ENCODE results near the gene GHR. TPM values are rescaled to one million over a fixed set of nuclear protein-coding genes. Genes with fewer than 3 reads are reported as not detected.

Gene GHR
- total and polyA plus RNA-seq, 8 donors: 0.73 to 3.9 (median 1.3) TPM

DNA sequence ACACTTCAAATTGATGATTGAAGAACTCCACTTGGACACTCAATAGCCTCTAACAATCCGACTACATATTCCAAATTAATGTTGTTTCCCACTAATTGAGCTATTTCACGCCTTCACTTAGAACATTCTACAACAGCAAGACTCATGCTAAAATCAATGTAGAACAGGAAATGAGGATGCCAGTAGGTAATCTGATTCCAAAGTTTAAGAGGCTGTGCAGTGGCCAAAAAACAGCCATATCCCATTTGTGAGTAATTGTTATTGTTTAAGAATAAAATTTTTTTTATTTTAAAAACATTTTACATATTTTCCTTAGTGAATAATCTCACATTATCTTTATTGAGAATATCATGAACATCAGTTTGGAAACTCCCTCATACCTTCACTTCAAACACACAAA is 35.7 kb upstream of the GHR start:
- DNase-seq (no peak), ATAC-seq (no peak), FAIRE-seq (no peak)
- H3K9me3 ChIP-seq: no peaks in the 10 kb centered on the region
- no peaks in the 10 kb centered on the region for H3K27me3 ChIP-seq
- no peak overlapping the region for H3K27ac ChIP-seq
- no peaks in the 10 kb centered on the region for H3K4me1 ChIP-seq
- WGBS, 2 donors: 59 to 72% methylated on average over 2 of the region's 2 CpGs
- intact Hi-C loops (cut with DNase I): no loop called here
- no peaks in the 10 kb centered on the region for H3K36me3 ChIP-seq
- TF ChIP-seq, protein P1, sequence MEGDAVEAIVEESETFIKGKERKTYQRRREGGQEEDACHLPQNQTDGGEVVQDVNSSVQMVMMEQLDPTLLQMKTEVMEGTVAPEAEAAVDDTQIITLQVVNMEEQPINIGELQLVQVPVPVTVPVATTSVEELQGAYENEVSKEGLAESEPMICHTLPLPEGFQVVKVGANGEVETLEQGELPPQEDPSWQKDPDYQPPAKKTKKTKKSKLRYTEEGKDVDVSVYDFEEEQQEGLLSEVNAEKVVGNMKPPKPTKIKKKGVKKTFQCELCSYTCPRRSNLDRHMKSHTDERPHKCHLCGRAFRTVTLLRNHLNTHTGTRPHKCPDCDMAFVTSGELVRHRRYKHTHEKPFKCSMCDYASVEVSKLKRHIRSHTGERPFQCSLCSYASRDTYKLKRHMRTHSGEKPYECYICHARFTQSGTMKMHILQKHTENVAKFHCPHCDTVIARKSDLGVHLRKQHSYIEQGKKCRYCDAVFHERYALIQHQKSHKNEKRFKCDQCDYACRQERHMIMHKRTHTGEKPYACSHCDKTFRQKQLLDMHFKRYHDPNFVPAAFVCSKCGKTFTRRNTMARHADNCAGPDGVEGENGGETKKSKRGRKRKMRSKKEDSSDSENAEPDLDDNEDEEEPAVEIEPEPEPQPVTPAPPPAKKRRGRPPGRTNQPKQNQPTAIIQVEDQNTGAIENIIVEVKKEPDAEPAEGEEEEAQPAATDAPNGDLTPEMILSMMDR (IDR thresholded peaks at IDR 0.05): no peak
- no peak overlapping the region for H3K4me3 ChIP-seq

DNA sequence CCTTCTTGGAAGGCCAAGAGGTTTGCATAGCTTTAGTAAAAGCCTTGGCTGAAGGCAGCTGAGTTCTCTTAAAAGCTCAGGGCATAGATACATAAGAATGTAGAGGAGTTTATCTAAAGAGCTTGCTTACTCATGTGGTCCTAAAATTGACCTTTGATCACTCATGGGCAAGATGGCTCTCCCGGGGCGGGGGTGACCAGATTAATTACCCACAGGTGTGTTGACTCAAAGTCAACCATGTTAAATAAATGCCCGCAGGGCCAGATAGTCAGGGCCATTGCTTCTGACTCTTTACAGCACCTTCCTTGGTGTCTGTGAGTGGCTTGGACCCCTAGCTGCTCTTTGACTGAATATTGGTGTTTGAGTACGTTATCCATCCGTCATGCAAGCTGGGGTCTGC is 33.1 kb upstream of the GHR start:
- 18 to 26% methylated on average over 5 of the region's 5 CpGs for WGBS, 2 donors
- ATAC-seq (no peak), FAIRE-seq (no peak), DNase-seq (peak in 1 of 6 donors; percentile 11)
- Histone ChIP-seq H3K27me3 (no peaks in the 10 kb centered on the region), H3K4me3 (no peak overlapping the region), H3K9me3 (no peaks in the 10 kb centered on the region), H3K27ac (no peak overlapping the region), H3K4me1 (no peaks in the 10 kb centered on the region), H3K36me3 (no peaks in the 10 kb centered on the region)
- intact Hi-C loops (cut with DNase I): no loop called here
- TF ChIP-seq, protein P1 (IDR thresholded peaks at IDR 0.05): no peak

- Histone ChIP-seq H3K4me3 (no peak overlapping the region), H3K27me3 (no peaks in the 10 kb centered on the region), H3K9me3 (no peaks in the 10 kb centered on the region), H3K36me3 (no peaks in the 10 kb centered on the region), H3K27ac (no peak overlapping the region), H3K4me1 (no peaks in the 10 kb centered on the region)
- DNase-seq (no peak), FAIRE-seq (no peak), ATAC-seq (no peak)
- TF ChIP-seq, protein P1 (IDR thresholded peaks at IDR 0.05): no peak
- intact Hi-C loops (cut with DNase I): no loop called here
- WGBS, 2 donors: 53 to 69% methylated on average over 2 of the region's 2 CpGs
These were observed 30.3 kb upstream of the GHR start for GRCh38 chr5:42392917-42393316.

- DNase-seq (peak in 1 of 6 donors; percentile 63), ATAC-seq (no peak), FAIRE-seq (no peak)
- intact Hi-C loops (cut with DNase I): no loop called here
- no peaks in the 10 kb centered on the region for H3K27me3 ChIP-seq
- no peak overlapping the region for H3K4me3 ChIP-seq
- no peak overlapping the region for H3K27ac ChIP-seq
- no peaks in the 10 kb centered on the region for H3K9me3 ChIP-seq
- TF ChIP-seq, protein P1 (IDR thresholded peaks at IDR 0.05): no peak
- WGBS, 2 donors: 54 to 66% methylated on average over 5 of the region's 5 CpGs
- H3K4me1 ChIP-seq: no peaks in the 10 kb centered on the region
- no peaks in the 10 kb centered on the region for H3K36me3 ChIP-seq
These were observed 27.1 kb upstream of the GHR start for GRCh38 chr5:42396111-42396510.

DNA sequence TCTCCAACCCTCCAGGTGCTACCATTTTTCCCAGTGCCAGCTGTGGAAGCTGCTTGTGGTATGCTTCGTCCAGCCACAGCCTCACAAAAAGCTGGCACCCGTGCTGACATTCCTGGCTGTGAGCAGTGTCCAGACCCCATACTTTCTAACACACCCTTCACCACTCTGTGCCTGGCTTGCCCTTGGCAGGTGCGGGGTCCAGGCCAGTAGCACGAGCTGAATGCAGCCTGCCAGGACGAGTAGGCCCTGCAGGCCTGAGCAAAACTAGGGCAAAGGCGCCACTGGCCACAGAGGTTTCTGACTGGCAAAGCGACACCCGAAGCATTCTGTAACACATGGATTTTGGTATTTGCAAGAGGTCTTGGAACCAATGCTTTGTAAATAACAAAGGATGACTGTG is 26.0 kb upstream of the GHR start:
- WGBS, 2 donors: 74 to 80% methylated on average over 8 of the region's 8 CpGs
- no peaks in the 10 kb centered on the region for H3K36me3 ChIP-seq
- H3K27ac ChIP-seq: no peak overlapping the region
- FAIRE-seq: no peak
- TF ChIP-seq, protein P1 (IDR thresholded peaks at IDR 0.05): no peak
- H3K27me3 ChIP-seq: no peaks in the 10 kb centered on the region
- no peak for DNase-seq
- no peaks in the 10 kb centered on the region for H3K9me3 ChIP-seq
- ATAC-seq: no peak
- no peak overlapping the region for H3K4me3 ChIP-seq
- no peaks in the 10 kb centered on the region for H3K4me1 ChIP-seq
- intact Hi-C loops (cut with DNase I): no loop called here

All from pancreas (tissue), 10 donors.